IPS DF 4.7 (cell line): ENCODE measurements around the gene ATF4.
A peak's percentile ranks its signal among the peaks of the same experiment; 100 is the strongest.

ENCODE experiments used
- DNase-seq: peaks from one replicate; pipeline ENCODE4 v3.0.0-alpha.2; 2013; ENCODE audit warnings: low spot score; ENCODE audit errors: extremely low read depth

Gene ATF4

GRCh38 chr22:39528080-39528661 lies 7.8 kb downstream of the ATF4 start:
- DNase-seq = no peak

- no peak for DNase-seq
Measured at GRCh38 chr22:39528681-39529486, 8.5 kb downstream of the ATF4 start.

DNA sequence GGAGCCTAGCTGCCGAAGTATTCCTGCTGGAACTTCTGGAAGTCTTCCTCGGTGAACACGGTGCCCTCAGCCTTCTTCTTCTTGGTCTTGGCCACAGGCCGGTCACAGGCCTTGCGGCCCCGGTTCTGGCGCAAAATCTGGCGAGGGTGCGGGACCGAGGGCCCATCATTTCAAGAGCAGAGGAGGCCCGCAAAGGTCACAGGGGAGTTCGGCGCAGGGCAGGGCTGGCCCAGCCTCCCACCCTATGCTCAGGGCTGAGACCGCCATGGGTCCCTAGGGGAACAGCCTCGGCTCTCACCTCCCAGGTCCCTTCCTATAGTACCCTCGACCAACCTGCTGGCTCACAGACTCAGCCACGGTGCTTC lies 9.1 kb downstream of the ATF4 start:
- DNase-seq = no peak

- no peak for DNase-seq
Measured at GRCh38 chr22:39530116-39530515, 9.8 kb downstream of the ATF4 start.

- DNase-seq = no peak
Measured at GRCh38 chr22:39530692-39531331, 10.4 kb downstream of the ATF4 start.

DNA sequence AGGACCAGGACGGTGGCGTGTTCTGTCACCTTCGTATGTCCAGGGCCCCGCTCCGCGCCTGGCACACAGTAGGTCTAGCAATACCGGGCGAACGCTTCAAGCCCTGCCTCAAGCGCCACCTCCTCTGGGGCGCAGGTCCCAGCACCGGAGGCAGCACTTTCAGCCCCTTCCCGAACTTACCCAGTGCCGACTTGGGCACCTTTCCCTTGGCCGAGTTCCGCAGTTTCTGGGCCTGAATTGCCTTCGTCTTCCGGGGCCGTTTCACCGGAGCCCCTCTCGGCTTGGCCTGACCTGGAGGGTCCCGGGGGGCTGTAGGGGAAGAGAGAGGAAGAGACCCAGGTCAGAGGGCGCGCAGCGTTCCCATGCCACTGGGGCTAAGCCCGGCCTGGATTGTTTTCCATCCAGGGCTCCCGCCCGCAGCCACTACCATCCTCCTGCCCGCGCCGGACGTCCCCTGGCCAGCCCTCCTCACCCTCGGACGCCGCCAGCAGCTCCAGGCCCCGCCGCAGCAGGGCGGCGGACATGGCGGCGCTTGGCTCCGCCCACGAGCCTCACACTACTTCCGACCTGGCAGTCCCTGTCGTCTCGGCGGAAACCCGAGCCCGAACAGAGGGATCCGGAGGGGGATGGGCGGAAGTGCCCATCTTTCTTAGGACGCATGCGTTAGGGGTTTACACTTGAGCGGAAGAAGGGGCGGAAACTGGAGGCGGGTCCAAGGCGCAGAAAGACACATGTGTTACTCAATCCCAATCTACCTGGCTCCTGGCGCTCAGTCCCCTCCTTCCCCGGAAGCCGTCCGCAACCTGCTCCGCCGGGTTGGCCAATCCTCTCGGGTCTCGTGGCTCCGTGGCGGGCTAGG lies 12.1 kb downstream of the ATF4 start, which contains the start of gene RPS19BP1:
RPS19BP1 (minus strand) TSS at position 534 of the 859 bp plus-strand sequence; CDS start at position 524, 10 bp downstream.
- DNase-seq = peak; percentile 99

- no peak for DNase-seq
Measured at GRCh38 chr22:39534092-39534506, 13.7 kb downstream of the ATF4 start.

DNA sequence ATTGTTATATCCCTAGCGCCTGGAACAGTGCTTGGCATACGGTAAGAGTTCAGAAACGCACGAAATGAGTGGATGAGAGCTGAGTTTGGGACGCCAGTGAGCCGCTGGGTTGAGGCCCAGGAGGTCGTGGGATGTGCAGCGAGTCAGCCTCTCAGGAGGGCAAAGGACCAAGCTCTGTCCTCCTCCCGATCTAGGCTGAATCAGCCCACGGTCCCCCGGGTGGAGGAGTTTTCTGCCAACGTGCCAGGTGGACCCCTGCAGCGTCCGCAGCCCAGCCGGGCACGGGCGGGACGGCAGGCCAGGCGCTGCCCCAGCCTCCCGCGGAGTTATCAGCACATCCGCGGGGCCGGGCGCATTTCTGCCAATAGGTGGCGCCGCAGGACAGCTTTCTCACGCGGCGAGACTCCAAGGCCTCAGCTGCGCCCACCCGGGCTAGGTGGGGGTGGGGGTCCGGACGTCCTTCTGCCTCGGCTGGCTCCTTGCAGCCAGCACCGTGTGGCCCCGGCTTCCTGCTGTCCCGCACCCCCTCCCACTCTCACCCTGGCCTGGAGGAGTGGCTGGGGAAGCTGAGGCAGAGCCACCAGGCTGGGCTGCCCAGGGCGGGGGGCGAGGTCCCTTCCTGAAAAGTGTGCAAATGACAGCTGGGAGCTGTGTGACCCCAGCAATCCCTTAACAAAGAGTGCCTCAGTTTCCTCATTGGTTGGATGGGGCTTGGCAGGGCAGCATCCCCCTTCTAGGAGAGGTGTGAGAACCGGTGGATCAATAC lies 14.4 kb downstream of the ATF4 start:
- no peak for DNase-seq

GRCh38 chr22:39535357-39535725 lies 15.0 kb downstream of the ATF4 start:
- no peak for DNase-seq

- no peak for DNase-seq
Measured at GRCh38 chr22:39535831-39536449, 15.6 kb downstream of the ATF4 start.

DNA sequence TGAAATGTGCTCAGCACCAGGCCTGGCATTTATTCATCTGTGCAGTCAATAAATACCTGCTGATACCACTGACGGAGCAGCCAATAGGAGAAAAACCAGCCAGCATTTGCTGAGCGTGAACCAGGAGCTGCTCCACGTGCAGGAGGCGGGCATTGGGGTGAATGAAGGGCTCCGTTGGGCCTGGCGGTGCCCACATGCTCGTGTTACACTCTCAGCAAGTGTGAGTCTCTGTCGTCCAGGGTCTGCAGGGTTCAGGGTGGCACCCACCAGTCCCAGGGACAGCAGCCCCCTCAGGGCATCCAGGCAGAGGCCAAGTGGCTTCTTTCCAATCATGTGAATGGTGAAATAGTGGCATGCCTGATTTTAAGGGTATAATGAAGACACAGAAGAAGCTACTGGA lies 16.3 kb downstream of the ATF4 start:
- no peak for DNase-seq

DNA sequence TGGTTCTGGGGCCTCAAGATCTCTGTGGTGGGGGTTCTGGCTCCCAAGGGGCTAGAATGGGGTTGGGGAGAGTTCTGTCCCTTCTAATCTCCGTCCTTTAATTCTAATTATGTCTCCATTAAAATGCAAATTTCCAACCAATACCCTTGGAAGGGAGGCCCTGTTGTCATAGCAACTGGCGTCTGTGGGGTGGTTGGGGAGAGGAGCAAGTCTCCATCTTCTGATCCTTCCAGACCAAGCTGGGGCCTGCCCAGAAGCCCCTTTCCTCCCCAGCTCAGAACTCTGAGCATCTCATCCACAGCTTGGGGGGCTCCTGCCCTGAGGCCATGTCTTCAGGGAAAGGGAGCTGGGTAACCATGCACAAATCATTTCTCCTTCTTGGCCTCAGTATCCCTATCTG lies 17.6 kb downstream of the ATF4 start:
- DNase-seq = no peak

DNA sequence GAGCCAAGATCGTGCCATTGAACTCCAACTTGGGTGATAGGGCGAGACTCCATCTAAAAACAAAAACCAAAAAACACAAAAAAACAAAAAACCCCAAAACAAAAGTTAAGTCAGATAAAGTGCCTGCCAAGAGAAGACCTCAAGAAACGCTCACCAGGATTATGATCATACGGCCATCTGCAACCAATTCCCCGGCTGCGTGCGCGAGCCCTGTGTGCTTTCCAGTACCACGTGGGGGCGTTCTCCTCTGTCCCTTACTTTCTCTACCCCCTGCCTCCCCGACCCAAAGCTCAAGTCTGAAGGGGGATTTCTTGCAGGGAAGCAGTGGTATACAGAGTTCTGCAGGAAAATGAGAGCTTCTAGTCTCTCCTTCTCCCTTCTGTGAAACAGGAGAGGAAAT lies 22.7 kb downstream of the ATF4 start:
- DNase-seq = no peak

DNA sequence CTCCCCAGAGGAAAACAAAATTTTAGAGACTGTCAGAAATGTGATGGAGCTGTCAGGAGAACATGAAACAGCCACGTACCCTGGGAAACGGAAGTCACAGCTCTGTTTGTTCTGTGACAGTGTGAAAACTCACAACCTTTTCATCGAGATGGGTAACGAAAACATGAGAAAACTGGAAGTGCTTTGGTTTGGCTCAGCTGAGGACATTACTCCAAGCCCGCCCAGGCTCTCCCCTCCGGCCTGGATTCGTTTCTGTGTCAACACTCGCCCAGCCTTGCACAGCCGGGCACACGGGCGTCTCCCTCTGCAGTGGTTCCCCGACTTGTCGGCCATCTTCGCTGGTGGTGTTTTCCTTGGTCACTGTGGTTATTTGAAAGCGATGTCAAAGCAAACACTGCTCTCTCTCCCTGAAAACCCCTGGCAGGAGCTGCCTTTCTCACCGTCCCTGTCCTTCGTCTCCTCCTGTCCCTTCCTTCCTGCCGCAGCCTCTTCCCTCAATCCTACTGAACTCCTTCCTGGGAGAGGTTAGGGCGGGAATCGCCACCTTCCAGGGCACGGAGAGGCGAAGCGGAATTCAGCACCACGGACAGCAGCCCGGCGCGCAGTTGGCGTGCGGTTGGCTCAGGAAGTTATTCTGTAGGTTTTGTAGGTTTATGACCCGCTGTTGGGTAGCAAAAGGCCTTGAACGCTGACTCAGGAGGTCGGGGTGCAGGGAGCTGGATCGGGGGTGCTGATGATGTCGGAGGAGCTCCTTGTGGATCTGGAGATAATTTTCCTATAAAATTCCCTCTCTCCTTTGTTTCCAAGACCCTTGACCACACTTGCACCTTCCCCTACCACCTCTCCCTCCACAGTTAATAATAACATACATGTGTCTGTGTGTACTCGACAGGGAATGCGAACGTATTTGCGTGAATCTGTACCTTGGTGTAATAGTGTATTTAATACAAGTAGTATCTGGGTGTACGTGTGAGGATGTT lies 25.3 kb downstream of the ATF4 start:
- DNase-seq = no peak

GRCh38 chr22:39546889-39547586 lies 26.7 kb downstream of the ATF4 start:
- DNase-seq = no peak

GRCh38 chr22:39547587-39547947 lies 27.2 kb downstream of the ATF4 start:
- DNase-seq = no peak

- no peak for DNase-seq
Measured at GRCh38 chr22:39553429-39553828, 33.1 kb downstream of the ATF4 start.

DNA sequence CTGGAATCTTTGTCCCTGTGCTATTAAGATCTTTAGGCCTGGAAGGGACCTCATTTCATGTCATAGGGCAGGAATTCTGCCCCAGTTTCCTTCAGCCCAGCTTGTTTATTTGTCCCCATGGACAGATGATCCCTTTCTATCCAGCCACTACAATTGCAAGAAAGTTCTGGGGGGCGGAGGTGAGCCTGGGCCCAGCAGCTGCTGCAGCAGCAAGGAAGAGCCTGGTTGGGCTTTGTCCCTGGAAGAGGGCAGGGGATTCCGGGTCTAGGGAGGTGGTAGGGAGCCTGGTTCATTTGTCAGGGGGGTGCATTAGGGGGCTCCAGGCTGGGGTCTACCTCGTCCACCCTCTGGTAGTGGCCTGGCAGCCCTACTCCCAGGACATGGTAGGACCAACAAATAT lies 33.8 kb downstream of the ATF4 start:
- DNase-seq = no peak
